Naive thymus-derived CD8-positive, alpha-beta T cell (primary cell): ENCODE data around the gene PRSS27. TPM values are rescaled to one million over a fixed set of nuclear protein-coding genes. Genes with fewer than 3 reads are reported as not detected.

Source experiments
- ATAC-seq, 2 donors: fragments of 150-1000 bp; cut with Tn5 transposase in 1 of 2; sonication (Bioruptor Pico), chemical (Tn5 transposase) in 1 of 2; 1 replicate in 1 of 2; 2 replicates in 1 of 2; pipeline ENCODE4 v1.10.0; 2021; ENCODE audit warnings: mild to moderate bottlenecking in 2 of 2, moderate library complexity in 2 of 2
- POLR2A ChIA-PET: fragments of 350-600 bp; sonication (Branson Sonifier 250); formaldehyde crosslinking; loops from one replicate; lab custom pipeline; 2021; ENCODE audit warnings: antibody characterized with exemption; lab: Charles Lee
- DNase-seq, 10 donors: peaks; one replicate each; pipeline versions ENCODE4 v3.0.0 to v3.0.0-alpha.2; 2020 to 2022
- H3K27ac Mint-ChIP-seq, 10 donors: one replicate each; pipeline ENCODE4 v1.8.0; 2020 to 2022; ENCODE audit warnings: mild to moderate bottlenecking in 10 of 10, mixed read lengths in 10 of 10, moderate library complexity in 4 of 10, inconsistent platforms in 1 of 10
- H3K27me3 Mint-ChIP-seq, 5 donors: one replicate each; pipeline ENCODE4 v1.8.0; 2021 to 2022; ENCODE audit warnings: mixed read lengths in 5 of 5
- H3K36me3 Mint-ChIP-seq, 3 donors: one replicate each; pipeline ENCODE4 v1.8.0; 2020 to 2022; ENCODE audit warnings: mixed read lengths in 3 of 3, mild to moderate bottlenecking in 2 of 3, inconsistent platforms in 1 of 3
- H3K4me1 Mint-ChIP-seq, 4 donors: one replicate each; pipeline ENCODE4 v1.8.0; 2021 to 2022; ENCODE audit warnings: mixed read lengths in 4 of 4
- H3K4me3 Mint-ChIP-seq, 10 donors: one replicate each; pipeline ENCODE4 v1.8.0; 2020 to 2022; ENCODE audit warnings: mild to moderate bottlenecking in 10 of 10, mixed read lengths in 10 of 10, moderate library complexity in 6 of 10, inconsistent platforms in 1 of 10
- H3K9me3 Mint-ChIP-seq, 9 donors: one replicate each; pipeline ENCODE4 v1.8.0; 2020 to 2022; ENCODE audit warnings: mixed read lengths in 9 of 9, mild to moderate bottlenecking in 3 of 9, inconsistent platforms in 1 of 9, moderate library complexity in 1 of 9
- polyA plus RNA-seq, 3 donors: library from polyadenylated mRNA; unstranded; fragments of 300-500 nt; fragmentation: Illumina TruSeq; gene quantifications; one replicate each; pipeline ENCODE4 v1.2.3, GENCODE V29; 2021
- total RNA-seq, 8 experiments: library from RNA in 2 of 8; stranded (reverse) in 2 of 8; gene quantifications; one replicate each; pipeline ENCODE4 v1.2.3 and lab custom pipeline; 2021 to 2026

Gene PRSS27
- total and polyA plus RNA-seq, 5 experiments from 2014 or later: 0.06 to 1.2 (median 0.81) TPM; not detected in 2

- H3K4me3 Mint-ChIP-seq: peak overlapping the region in 1 of 10 donors; percentile 30
- H3K36me3 Mint-ChIP-seq: peaks cover 0 to 15% (median 6%) of the 10 kb centered on the region in 3 donors
- H3K27ac Mint-ChIP-seq: peak overlapping the region in 4 of 10 donors; percentile 34 to 99 (median 78)
- ATAC-seq (no peak), DNase-seq (no peak)
- H3K4me1 Mint-ChIP-seq: peaks cover 15 to 32% (median 23%) of the 10 kb centered on the region in 4 donors
- H3K27me3 Mint-ChIP-seq: no peaks in the 10 kb centered on the region
- POLR2A ChIA-PET: no interaction called here
- peaks cover 0 to 5% (median 0%) of the 10 kb centered on the region in 9 donors for H3K9me3 Mint-ChIP-seq
These were observed 29.9 kb upstream of the PRSS27 start for GRCh38 chr16:2749936-2750335.

- DNase-seq: no peak
- POLR2A ChIA-PET: no interaction called here
- Mint-ChIP-seq H3K9me3 (peaks cover 0 to 5% (median 0%) of the 10 kb centered on the region in 9 donors), H3K27me3 (no peaks in the 10 kb centered on the region), H3K4me3 (peak overlapping the region in 1 of 10 donors; percentile 20), H3K36me3 (peaks cover 0 to 11% (median 6%) of the 10 kb centered on the region in 3 donors), H3K4me1 (peaks cover 12 to 27% (median 18%) of the 10 kb centered on the region in 4 donors), H3K27ac (no peak overlapping the region)
- ATAC-seq: no peak
These were observed 29.5 kb upstream of the PRSS27 start for GRCh38 chr16:2749476-2749875.

DNA sequence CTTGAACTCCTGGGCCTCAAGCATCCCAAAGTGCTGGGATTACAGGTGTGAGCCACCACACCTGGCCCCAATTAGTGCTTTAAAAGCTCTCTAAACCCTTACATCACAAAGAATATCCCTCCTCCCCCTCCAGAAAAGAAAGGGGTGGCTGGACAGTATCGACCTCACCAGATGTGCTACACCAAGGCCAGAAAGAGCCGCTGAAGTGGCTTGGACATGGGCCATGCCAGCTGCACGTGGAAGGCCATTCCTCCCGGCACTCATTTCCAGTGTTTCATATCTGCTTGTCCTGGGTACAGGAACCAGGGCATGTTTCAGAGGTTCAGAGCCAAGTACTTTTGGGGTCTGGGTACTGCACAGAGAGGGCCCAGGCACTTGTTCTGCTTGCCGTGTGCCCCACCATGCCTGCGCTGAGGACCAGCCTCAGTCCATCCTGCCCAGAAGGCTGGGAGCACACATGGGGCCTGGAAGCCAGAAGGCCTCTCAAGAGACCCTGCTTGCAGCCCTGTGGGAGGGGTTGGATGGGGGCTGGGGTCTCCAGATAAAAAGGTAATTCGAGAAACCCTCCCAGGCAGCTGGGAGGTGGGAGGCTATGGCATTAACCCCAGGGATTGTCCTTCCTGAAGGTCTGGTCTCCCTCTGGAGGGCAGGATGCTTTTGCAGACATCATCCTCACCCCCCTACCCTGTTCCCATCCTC lies 28.9 kb upstream of the PRSS27 start:
- Mint-ChIP-seq H3K27ac (no peak overlapping the region), H3K9me3 (peaks cover 0 to 5% (median 0%) of the 10 kb centered on the region in 9 donors), H3K4me3 (no peak overlapping the region), H3K36me3 (peaks cover 0 to 5% (median 2%) of the 10 kb centered on the region in 3 donors), H3K4me1 (peaks cover 7 to 22% (median 12%) of the 10 kb centered on the region in 4 donors), H3K27me3 (no peaks in the 10 kb centered on the region)
- ATAC-seq (no peak), DNase-seq (peak in 1 of 10 donors; percentile 24)
- POLR2A ChIA-PET: no interaction called here

DNA sequence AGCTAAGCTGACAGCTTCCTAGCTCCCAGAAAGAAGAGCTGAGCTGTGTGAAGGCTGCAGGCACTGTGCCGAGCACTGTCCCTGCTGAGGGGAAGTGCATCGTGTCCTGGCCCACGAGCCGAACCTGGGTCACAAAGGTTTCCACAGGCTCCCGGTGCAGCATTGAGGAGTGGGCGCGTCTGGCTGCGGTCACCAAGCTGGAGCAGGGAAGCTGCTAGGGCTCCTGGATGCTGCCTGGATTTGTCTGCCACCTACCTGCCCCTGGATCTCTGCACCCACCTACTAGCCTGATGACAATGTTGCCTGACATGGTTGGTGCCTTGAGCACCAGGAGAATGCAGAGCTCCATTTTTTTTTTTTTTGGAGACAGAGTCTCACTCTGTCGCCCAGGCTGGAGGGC lies 25.9 kb upstream of the PRSS27 start:
- Mint-ChIP-seq H3K9me3 (no peaks in the 10 kb centered on the region), H3K4me1 (peaks cover under 1 to 6% (median 2%) of the 10 kb centered on the region in 4 donors), H3K27ac (no peak overlapping the region), H3K36me3 (no peaks in the 10 kb centered on the region), H3K27me3 (no peaks in the 10 kb centered on the region), H3K4me3 (no peak overlapping the region)
- ATAC-seq: no peak
- POLR2A ChIA-PET: interaction anchor here (0.8 kb wide), 1 partner anchor 37 kb away, joined by 6 read pairs; no protein-coding TSS in a partner anchor
- no peak for DNase-seq

- POLR2A ChIA-PET: no interaction called here
- Mint-ChIP-seq H3K36me3 (no peaks in the 10 kb centered on the region), H3K4me1 (peaks cover 0 to 6% (median 3%) of the 10 kb centered on the region in 4 donors), H3K27me3 (peaks cover 0 to 3% (median 0%) of the 10 kb centered on the region in 5 donors), H3K9me3 (no peaks in the 10 kb centered on the region), H3K4me3 (no peak overlapping the region), H3K27ac (peak overlapping the region in 1 of 10 donors; percentile 69)
- no peak for ATAC-seq
- no peak for DNase-seq
These were observed 25.3 kb upstream of the PRSS27 start for GRCh38 chr16:2745116-2745890.

GRCh38 chr16:2744711-2745110 lies 24.7 kb upstream of the PRSS27 start:
- peaks cover 0 to 3% (median 0%) of the 10 kb centered on the region in 5 donors for H3K27me3 Mint-ChIP-seq
- no peak for ATAC-seq
- peak overlapping the region in 1 of 10 donors; percentile 69 for H3K27ac Mint-ChIP-seq
- no peak for DNase-seq
- H3K4me3 Mint-ChIP-seq: no peak overlapping the region
- H3K9me3 Mint-ChIP-seq: no peaks in the 10 kb centered on the region
- POLR2A ChIA-PET: no interaction called here
- no peaks in the 10 kb centered on the region for H3K36me3 Mint-ChIP-seq
- peaks cover 0 to 7% (median 2%) of the 10 kb centered on the region in 4 donors for H3K4me1 Mint-ChIP-seq

DNA sequence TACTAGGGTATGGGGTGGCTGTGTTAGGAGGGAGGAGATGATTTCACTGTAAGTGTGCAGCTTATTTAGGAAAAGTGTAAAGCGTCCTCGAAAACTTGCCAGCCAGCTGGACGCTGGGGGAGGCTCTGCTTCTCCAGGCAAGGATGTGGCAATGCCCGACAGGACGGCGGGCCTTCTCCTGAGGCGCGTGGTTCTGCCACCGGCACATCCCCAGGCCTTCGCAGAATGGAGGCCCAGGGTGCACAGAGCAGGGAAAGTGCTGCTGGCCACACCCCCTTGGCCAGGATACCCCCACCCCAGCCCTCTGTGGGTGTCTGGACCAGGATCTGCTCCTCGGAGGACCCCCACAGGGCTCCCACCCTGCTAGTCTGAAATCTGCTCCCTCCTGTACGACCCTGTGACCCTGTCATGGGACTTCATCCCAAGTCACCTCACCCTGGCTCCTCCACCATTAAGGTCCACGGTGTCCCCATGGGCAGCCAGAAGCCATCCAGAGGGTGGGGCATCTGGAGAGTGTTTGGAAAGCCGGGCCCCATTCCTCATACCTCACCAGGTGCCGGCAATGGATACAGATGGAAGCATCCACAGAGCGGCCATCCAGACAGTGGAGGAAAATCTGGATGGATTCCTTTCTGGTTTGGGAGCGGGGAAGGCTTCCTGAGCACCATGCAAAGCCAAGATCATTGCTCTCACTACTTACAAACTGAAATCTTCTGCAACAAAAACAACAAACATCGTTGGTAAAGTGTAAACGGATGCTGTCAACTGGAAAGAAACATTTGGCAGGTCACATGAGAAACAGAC lies 23.2 kb upstream of the PRSS27 start:
- Mint-ChIP-seq H3K4me3 (no peak overlapping the region), H3K36me3 (no peaks in the 10 kb centered on the region), H3K4me1 (peaks cover 0 to 7% (median 2%) of the 10 kb centered on the region in 4 donors), H3K27me3 (peaks cover 0 to 3% (median 0%) of the 10 kb centered on the region in 5 donors), H3K9me3 (no peaks in the 10 kb centered on the region), H3K27ac (no peak overlapping the region)
- ATAC-seq (no peak), DNase-seq (no peak)
- POLR2A ChIA-PET: no interaction called here

GRCh38 chr16:2742323-2743006 lies 22.4 kb upstream of the PRSS27 start:
- POLR2A ChIA-PET: no interaction called here
- no peak overlapping the region for H3K4me3 Mint-ChIP-seq
- no peak for DNase-seq
- ATAC-seq: no peak
- no peaks in the 10 kb centered on the region for H3K9me3 Mint-ChIP-seq
- peaks cover 0 to 7% (median 2%) of the 10 kb centered on the region in 4 donors for H3K4me1 Mint-ChIP-seq
- H3K27ac Mint-ChIP-seq: no peak overlapping the region
- no peaks in the 10 kb centered on the region for H3K36me3 Mint-ChIP-seq
- peaks cover 0 to 3% (median 0%) of the 10 kb centered on the region in 5 donors for H3K27me3 Mint-ChIP-seq

DNA sequence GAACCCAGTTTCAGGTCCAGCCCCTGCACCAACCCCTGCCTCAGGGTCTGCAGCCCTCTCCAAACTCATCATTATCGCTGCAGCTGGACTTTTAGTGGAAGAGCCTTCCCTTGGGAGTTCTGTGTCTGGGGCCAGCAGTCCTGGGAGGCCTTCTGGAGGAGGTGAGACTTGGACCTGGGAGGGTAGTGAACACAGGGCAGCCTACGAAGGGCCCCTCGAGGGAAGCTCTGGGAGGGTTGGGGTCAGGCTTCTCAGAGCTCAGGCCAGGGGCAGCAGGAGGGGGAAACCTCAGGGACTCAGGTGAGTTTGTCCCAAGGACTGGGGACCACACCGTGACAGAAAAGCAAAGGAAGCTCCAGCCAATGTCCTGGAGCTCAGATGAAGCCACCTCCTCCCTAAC lies 21.1 kb upstream of the PRSS27 start:
- Mint-ChIP-seq H3K4me1 (peaks cover 0 to 7% (median 2%) of the 10 kb centered on the region in 4 donors), H3K27ac (no peak overlapping the region), H3K9me3 (no peaks in the 10 kb centered on the region), H3K4me3 (no peak overlapping the region), H3K36me3 (no peaks in the 10 kb centered on the region), H3K27me3 (peaks cover 0 to 5% (median 0%) of the 10 kb centered on the region in 5 donors)
- ATAC-seq: no peak
- no peak for DNase-seq
- POLR2A ChIA-PET: interaction anchor here (2.3 kb wide), 1 partner anchor 11 kb away, joined by 9 read pairs; the partner anchor contains the start of gene SRRM2

DNA sequence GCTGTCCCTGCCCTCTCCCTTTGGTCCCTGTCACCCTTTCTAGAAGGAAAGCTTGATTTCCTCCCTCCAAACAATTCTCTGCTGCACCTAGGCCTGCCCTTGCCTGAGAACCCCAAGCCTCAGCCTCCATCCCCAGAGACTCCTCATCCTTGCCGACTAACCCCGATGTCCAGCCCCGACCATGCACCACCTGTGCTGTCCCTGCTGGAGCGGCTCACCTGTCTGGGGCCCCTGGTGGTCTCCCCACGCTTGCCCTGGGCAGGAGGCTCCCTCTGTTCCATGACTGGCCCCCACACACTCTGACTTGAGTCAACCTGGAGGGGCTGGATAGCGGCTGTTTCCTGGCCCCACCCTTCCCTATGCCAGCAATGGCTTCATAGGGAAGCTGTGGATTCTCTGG lies 20.5 kb upstream of the PRSS27 start:
- peaks cover 0 to 5% (median 0%) of the 10 kb centered on the region in 5 donors for H3K27me3 Mint-ChIP-seq
- DNase-seq (no peak), ATAC-seq (no peak)
- no peaks in the 10 kb centered on the region for H3K36me3 Mint-ChIP-seq
- H3K4me3 Mint-ChIP-seq: no peak overlapping the region
- peak overlapping the region in 1 of 10 donors; percentile 42 for H3K27ac Mint-ChIP-seq
- POLR2A ChIA-PET: interaction anchor here (2.3 kb wide), 1 partner anchor 12 kb away, joined by 9 read pairs; the partner anchor contains the start of gene SRRM2
- peaks cover 0 to 7% (median 2%) of the 10 kb centered on the region in 4 donors for H3K4me1 Mint-ChIP-seq
- H3K9me3 Mint-ChIP-seq: no peaks in the 10 kb centered on the region

DNA sequence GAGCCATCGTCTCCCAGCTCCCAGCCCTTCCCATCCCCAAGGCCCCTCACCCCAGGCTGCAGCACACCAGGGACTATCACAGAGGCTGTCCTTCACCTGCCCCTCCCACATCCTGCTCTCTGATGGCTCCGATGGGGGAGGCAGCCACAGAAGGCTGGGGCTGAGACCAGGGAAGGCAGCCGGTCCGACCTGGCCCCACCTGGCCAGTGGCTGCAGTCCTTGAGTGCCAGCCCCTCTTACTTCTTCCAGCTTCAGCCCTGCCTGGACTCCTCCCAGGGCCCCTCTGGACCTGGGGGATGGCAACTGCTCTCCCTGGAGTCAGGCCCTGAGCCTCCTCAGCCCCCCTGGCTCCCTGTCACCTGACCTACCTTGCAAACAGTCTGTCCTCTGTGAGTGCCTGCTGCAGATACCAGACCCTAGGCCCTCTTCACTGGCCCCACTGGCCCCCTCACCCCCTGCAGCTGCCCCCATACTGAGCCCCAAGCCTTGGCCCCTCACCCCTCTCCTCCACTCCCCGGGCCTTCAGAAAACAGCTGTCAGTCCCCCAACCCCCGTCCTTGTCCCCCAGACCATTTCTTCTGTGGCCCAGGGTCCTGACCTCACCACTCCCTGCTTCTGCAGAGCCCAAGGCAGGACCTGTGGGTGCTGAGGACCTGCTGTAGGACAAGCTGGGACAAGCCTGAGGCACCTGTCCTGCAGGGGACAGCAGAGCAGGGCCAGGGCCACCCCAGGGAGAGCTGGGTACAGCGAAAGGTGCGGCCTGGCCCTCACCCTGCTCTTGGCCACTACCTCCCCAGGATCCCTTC lies 19.8 kb upstream of the PRSS27 start:
- Mint-ChIP-seq H3K27ac (no peak overlapping the region), H3K9me3 (no peaks in the 10 kb centered on the region), H3K4me1 (peaks cover 0 to 7% (median 2%) of the 10 kb centered on the region in 4 donors), H3K4me3 (no peak overlapping the region), H3K27me3 (peaks cover 0 to 5% (median 0%) of the 10 kb centered on the region in 5 donors), H3K36me3 (no peaks in the 10 kb centered on the region)
- POLR2A ChIA-PET: interaction anchor here (2.3 kb wide), 1 partner anchor 12 kb away, joined by 9 read pairs; the partner anchor contains the start of gene SRRM2
- DNase-seq (no peak), ATAC-seq (peak in 1 of 2 donors; percentile 65)
